Astrocyte (in vitro differentiated cells and primary cell): ENCODE measurements around the gene SCN8A.

Experiments
- EZH2 ChIP-seq: IDR thresholded peaks from 2 replicates; pipeline ENCODE4 v1.6.1; 2012; ENCODE audit warnings: mild to moderate bottlenecking, low read length, inconsistent platforms; ENCODE audit not compliant: insufficient read depth
- TF ChIP-seq, protein P1 (sequence below): IDR thresholded peaks from 2 replicates; pipeline ENCODE4 v1.5.1; 2011; ENCODE audit warnings: low read depth, mild to moderate bottlenecking, inconsistent platforms, low read length, moderate library complexity; ENCODE audit not compliant: insufficient read depth

DNA sequence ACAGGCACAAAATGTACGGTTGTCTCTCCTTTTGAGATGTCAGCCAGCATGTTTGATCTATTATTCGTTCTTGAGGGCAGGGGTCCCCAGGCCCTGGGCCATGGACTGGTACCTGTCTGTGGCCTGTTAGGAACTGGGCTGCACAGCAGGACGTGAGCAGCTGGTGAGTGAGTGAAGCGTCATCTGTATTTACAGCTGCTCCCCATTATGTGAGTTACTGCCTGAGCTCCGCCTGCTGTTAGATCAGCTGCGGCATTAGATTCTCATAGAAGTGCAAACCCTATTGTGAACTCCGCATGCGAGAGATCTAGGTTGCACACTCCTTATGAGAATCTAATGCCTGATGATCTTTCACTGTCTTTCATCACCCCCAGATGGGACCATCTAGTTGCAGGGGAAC, 41.4 kb upstream of the SCN8A start:
- TF ChIP-seq, protein P1, sequence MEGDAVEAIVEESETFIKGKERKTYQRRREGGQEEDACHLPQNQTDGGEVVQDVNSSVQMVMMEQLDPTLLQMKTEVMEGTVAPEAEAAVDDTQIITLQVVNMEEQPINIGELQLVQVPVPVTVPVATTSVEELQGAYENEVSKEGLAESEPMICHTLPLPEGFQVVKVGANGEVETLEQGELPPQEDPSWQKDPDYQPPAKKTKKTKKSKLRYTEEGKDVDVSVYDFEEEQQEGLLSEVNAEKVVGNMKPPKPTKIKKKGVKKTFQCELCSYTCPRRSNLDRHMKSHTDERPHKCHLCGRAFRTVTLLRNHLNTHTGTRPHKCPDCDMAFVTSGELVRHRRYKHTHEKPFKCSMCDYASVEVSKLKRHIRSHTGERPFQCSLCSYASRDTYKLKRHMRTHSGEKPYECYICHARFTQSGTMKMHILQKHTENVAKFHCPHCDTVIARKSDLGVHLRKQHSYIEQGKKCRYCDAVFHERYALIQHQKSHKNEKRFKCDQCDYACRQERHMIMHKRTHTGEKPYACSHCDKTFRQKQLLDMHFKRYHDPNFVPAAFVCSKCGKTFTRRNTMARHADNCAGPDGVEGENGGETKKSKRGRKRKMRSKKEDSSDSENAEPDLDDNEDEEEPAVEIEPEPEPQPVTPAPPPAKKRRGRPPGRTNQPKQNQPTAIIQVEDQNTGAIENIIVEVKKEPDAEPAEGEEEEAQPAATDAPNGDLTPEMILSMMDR = no peak
- no peak for TF ChIP-seq EZH2
